ENCODE data around the gene RSAD1.

GRCh38 chr17:50488880-50489279 is 10.2 kb downstream of the RSAD1 start:
- TF ChIP-seq ZNF138 (tag by site-specific recombination; IDR thresholded peaks at IDR 0.05; ENCODE audit: borderline replicate concordance) (no peak), ZNF843 (tag by site-specific recombination; IDR thresholded peaks at IDR 0.05) (no peak), CTCF (tag by site-specific recombination; IDR thresholded peaks at IDR 0.05) (no peak), PRDM6 (tag by site-specific recombination; IDR thresholded peaks at IDR 0.05) (no peak), ZNF416 (tag by site-specific recombination; IDR thresholded peaks at IDR 0.05) (no peak), ZNF133 (tag by site-specific recombination; IDR thresholded peaks at IDR 0.05) (no peak), SETDB1 (IDR thresholded peaks at IDR 0.05; ENCODE audit: insufficient read length, low read length) (no peak)
